Astrocyte (in vitro differentiated cells and primary cell): Measurements from ENCODE around the gene TMF1.

Source experiments
- CTCF ChIP-seq: IDR thresholded peaks from 2 replicates; pipeline ENCODE4 v1.5.1; 2011; ENCODE audit warnings: low read depth, mild to moderate bottlenecking, inconsistent platforms, low read length, moderate library complexity; ENCODE audit not compliant: insufficient read depth
- EZH2 ChIP-seq: IDR thresholded peaks from 2 replicates; pipeline ENCODE4 v1.6.1; 2012; ENCODE audit warnings: mild to moderate bottlenecking, low read length, inconsistent platforms; ENCODE audit not compliant: insufficient read depth

DNA sequence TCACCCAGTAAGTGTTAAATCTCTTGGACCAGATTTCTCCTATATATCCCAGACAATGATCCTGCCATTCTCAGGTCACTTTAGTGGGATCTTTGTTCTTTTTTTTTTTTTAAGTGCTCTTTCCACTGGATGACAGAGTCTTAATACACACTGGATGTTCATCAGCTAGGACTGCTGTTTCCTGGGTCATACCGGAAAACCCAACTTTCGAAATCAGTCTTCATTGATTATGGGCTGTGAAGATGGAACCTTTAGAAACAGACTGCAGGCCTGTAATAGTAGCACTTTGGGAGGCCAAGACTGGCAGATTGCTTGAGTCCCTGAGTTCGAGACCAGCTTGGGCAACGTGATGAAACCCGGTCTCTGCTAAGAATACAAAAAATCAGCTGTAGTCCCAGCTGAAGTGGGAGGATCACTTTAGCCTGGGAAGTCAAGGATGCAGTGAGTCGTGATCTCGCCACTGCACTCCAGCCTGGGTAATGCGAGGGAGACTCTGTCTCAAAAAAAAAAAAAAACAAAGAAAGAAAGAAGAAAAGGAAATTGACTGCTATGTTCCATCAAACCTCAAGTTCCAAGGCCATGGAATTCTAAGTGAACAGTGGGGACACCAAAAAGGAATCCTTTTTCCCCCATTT is 40.9 kb downstream of the TMF1 start:
- TF ChIP-seq CTCF (no peak), EZH2 (no peak)
